DMS79 (cell line): ENCODE results near the gene FLNC.

Experiments used
- DNase-seq: peaks from one replicate; lab custom pipeline; 2025; lab: John Stamatoyannopoulos, UW

Gene FLNC

DNA sequence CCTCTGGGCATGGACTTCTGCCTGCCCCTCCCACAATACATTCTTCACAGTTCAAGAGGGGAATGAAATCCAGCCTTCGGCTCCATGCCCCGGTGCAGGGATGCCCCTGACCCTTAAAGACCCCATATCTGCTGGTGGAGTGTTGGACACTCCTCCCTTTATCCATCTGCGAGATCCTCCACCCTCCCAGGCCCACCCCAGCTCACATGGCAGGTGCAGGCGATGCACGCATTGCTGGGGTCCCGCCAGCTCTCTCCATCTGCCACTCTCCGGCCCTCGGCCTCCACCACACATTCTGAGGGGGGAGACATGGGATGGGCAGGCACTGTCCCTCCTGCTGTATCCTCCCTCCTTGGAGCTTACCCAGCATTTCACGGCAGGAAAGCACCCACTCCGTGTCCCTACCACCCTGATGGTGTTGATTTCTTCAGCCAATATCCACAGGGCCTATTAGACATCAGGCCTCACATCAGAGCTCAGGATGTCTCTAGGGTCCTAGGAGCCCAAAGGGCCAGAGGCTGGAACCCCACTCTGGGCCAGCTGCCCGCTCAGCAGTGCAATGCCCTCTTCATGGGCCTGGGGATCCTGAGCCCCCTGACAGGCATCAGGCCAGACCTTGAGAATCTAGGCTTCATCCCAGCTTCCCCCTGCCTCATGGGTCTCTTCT is 50.7 kb downstream of the FLNC start:
- DNase-seq, result no peak

DNA sequence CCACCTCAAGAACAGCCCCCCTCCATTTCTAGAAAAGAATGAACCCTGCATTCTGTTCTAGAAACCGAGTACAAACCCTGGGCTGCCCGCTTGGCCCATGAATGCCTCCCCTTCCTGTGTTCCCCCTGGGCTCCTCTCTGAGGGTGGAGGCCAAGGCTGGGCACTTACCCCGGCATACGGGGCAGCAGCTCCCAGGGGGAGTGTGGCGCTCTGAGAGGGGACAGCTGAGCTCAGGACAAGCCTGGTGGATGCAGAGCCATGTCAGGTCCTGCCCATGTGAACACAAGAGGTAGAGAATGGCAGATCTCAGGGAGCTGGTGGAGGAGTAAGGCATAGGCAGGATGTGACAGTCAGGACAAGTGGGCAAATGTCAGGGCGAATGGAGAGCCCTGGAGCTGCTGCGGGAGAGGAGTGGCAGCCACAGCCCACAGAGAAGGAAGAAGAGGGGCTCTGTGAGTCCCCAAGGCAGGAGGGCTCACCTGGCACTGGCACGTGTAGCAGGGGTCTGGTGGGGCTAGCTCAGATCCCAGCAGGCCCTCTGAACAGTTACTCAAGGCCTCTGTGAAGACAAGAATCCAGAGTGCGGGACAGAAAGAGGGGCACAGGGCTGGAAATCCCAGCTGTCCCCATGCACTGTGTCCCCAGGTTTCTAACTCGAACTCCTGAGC is 51.4 kb downstream of the FLNC start:
- no peak for DNase-seq

- DNase-seq, result no peak
Measured at GRCh38 chr7:128882134-128882533, 51.9 kb downstream of the FLNC start.

GRCh38 chr7:128883622-128884448 is 53.6 kb downstream of the FLNC start:
- DNase-seq, result peak; percentile 11

- DNase-seq, result no peak
Measured at GRCh38 chr7:128884561-128885369, 54.6 kb downstream of the FLNC start.

DNA sequence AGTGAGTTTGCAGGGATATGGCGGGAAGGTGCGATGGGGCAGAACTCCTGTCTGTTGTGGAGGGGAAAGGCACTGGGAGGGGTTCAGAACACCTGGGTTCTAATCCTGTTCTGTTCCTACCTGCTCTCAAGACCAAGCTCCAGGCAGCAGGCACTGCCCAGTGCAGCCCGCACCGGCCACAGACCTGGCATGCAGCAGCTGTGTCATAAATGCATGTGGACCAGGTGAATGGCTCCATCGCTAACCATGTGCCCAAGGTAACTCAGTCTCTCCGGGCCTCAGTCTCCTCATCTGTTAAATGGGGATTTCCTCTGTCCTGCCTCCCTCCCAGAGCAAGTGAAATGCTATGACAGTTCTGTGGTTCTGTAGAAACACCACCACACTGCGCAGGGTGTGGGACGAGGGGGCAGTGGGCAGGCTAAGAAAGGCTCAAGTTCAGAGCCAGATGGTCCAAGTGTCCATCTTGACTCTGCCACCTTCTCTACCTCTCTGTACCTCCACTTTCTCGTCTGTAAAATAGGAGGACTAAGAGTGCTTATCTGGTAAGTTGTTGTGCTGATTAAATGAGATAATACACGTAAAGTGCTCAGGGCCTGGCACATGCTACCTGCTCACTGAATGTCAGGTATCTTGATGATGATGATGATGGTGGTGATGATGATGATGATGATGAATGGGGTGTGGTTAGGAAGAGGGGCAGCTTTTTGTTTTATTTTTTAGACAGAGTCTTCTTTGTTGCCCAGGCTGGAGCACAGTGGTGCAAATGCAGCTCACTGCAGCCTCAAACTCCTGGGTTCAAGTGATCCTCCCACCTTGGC is 55.4 kb downstream of the FLNC start:
- no peak for DNase-seq

GRCh38 chr7:128886391-128887168 is 56.4 kb downstream of the FLNC start:
- DNase-seq, result no peak

GRCh38 chr7:128887169-128888038 is 57.2 kb downstream of the FLNC start:
- no peak for DNase-seq

DNA sequence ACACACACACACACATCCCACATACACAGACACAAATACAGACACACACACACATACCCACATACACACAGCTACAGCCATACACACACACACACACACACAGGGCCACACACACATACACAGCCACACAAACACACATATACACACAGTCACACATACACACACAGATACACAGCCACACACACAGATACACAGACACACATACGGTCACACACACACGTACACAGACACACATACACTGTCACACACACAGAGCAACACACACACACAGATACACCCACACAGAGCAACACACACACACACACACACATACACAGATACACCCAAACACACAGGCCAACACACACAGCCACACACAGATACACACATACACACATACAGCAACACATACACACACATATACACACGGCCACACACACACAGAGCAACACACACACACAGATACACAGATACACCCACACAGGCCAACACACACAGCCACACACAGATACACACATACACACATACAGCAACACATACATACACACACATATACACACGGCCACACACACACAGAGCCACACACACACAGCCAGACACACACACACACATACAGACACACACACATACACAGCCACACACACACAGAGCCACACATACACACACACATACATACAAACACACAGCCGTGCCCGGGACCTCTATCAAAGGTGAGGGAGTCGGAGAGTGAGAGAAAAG is 58.0 kb downstream of the FLNC start:
- no peak for DNase-seq

GRCh38 chr7:128888756-128889095 is 58.5 kb downstream of the FLNC start:
- no peak for DNase-seq

DNA sequence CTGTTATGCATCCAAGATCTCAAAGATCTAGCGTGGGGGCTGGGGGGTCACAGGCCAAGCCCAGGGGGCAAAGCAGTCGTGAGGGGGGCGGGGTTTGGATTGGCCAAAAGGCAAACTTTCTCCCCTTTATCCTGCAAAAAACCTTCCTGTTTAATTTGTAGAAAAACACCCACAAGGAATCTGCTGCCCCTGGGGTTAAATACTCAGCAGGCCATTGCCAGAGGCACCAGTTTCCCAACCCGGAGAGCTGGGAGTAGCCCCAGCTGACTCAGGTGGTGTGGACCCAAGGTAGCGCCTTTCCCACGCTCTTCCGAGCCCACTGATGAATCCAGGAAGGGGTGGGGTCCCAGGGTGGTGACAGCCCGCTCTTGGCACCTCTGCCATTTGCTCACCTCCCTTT is 58.9 kb downstream of the FLNC start:
- DNase-seq, result no peak

DNA sequence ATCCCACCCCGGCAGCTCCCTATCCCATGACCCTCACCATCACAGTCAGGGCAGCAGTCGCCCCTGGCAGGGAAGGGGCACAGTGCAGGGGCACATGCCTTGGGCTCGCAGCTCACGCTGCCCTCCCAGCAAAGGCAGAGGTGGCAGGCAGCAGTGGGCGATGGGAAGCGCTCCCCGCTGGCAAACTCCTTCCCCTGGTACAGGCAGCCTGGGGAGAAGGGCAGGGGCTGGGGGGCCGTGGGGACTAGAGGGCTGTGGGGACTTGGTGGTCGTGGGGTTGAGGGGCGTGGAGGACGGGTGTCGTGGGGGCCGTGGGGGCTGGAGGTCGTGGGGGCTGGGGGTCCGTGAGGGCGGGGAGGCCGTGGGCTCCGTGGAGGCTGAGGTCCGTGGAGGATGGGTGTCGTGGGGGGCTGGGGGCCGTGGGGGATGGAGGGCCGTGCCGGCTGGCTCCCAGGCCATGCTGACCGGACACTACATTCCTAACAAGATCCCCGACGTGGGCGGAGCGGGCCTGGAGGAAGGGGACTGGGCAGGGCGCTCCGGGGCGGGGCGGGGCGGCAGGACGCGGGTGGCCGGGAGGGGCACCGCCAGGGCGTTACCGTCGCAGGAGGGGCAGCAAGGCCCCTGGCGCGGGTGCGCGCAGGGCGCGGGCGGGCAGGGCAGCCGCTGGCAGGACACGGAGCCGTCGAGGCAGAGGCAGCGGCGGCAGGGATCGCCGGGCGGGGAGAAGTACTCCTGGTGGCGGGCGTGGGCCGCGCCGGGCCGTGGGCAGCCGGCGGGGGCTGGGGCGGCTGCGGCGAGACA is 60.3 kb downstream of the FLNC start:
- DNase-seq, result no peak

GRCh38 chr7:128891110-128891941 is 61.1 kb downstream of the FLNC start:
- no peak for DNase-seq

- no peak for DNase-seq
Measured at GRCh38 chr7:128891942-128892269, 61.7 kb downstream of the FLNC start.

DNA sequence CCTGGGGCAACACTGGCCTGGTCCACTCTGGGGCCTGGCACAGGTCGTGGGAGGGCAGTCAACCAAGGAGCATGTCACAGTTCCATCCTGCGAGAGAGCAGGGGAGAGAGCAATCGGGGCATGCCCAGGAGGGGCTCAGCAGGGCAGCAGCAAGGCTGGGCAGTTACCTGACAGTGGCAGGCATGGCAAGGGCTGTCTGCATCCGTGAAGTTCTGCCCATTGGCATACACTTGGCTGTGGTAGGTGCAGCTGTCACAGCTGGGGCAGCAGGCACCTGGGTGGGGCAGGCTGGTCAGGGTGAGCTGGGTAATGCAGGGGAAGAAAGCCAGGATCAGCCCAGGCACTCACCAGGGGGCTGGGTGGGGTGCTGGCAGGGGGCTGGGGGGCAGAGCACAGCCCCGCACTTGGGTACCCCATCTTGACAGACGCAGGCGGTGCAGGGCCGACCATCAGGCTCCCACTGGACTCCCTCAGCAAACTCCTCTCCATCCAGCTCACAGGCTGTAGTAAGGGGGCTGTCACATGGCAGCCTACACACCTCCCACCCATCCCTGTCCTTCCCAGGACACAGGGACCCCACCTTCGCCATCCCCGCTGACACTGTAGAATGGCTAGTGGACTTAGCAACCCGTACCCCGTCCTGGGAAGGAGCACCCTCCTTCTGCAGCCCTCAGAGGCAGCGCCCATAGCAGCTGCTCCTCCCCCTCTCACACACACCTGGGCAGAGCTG is 62.5 kb downstream of the FLNC start:
- no peak for DNase-seq

DNA sequence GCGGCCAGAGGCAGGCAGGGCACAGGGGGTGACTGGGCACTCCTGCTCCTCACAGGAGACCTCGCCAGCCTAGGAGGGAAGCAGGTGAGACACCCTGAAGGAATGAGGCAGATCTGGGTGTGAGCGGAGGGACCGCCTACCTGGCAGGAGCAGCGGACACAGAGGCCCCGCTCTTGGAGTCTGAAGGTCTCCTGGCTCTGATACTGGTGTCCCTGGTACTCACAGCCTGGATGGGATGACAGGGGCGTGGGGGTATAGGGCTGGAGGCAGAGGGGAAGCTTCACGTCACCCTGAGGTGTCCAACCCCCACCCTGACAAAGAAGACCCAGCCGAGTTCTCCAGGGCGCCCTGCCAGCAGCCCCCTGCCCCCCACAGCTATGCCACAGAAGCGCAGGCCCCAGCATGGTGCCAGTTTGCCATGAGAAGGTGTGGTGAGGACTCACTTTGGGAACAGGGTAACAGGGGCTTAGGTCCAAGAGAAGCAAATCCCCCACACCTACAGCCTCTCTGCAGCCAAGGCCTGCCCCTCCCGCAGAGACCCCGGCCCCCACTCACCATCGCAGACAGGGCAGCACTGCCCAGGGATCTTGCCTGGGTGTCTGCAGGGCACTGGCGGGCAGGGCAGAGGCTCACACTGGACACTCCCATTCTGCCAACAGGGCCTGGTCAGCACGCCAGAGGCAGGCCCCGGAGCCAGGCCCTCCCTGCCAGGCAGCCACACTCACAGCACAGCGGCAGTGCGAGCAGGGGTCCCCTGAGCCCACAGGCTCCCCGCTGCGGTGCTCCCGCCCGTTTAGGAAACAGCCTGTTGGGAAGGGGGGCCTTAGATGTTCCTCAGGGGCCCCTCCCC is 63.3 kb downstream of the FLNC start:
- DNase-seq, result no peak
